IPS-18c (cell line): Measurements from ENCODE around the gene ZSCAN4.

Experiments used
- H3K4me3 ChIP-seq: 2 replicates; pipeline ENCODE4 v1.7.0; 2013; ENCODE audit warnings: low read depth, mild to moderate bottlenecking, low read length, moderate library complexity; ENCODE audit not compliant: insufficient read depth
- H3K9me3 ChIP-seq: one replicate; pipeline ENCODE4 v1.6.1; 2013; ENCODE audit warnings: mild to moderate bottlenecking, low read length, moderate library complexity; ENCODE audit not compliant: control insufficient read depth, insufficient read depth

The ZSCAN4 gene

GRCh38 chr19:57719901-57720519 lies 51.3 kb downstream of the ZSCAN4 start:
- no peak overlapping the region for H3K4me3 ChIP-seq
- peaks cover 9% of the 10 kb centered on the region for H3K9me3 ChIP-seq

- Histone ChIP-seq H3K4me3 (no peak overlapping the region), H3K9me3 (peaks cover 9% of the 10 kb centered on the region)
These were observed 52.1 kb downstream of the ZSCAN4 start for GRCh38 chr19:57720878-57721277.
